GM18502 (cell line): ENCODE results near the gene HTR3B.
"Not testable (repeated sequence)": the region's sequence is repeated elsewhere in the genome, so short reads cannot be mapped to it uniquely, and the experiment has no call there.

Source experiments
- ATAC-seq: cut with Tn5 transposase; IDR thresholded peaks from one replicate; pipeline ENCODE4 v1.9.1; 2021; ENCODE audit warnings: mild to moderate bottlenecking; ENCODE audit not compliant: unreplicated experiment, poor library complexity

Gene HTR3B, protein sequence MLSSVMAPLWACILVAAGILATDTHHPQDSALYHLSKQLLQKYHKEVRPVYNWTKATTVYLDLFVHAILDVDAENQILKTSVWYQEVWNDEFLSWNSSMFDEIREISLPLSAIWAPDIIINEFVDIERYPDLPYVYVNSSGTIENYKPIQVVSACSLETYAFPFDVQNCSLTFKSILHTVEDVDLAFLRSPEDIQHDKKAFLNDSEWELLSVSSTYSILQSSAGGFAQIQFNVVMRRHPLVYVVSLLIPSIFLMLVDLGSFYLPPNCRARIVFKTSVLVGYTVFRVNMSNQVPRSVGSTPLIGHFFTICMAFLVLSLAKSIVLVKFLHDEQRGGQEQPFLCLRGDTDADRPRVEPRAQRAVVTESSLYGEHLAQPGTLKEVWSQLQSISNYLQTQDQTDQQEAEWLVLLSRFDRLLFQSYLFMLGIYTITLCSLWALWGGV

DNA sequence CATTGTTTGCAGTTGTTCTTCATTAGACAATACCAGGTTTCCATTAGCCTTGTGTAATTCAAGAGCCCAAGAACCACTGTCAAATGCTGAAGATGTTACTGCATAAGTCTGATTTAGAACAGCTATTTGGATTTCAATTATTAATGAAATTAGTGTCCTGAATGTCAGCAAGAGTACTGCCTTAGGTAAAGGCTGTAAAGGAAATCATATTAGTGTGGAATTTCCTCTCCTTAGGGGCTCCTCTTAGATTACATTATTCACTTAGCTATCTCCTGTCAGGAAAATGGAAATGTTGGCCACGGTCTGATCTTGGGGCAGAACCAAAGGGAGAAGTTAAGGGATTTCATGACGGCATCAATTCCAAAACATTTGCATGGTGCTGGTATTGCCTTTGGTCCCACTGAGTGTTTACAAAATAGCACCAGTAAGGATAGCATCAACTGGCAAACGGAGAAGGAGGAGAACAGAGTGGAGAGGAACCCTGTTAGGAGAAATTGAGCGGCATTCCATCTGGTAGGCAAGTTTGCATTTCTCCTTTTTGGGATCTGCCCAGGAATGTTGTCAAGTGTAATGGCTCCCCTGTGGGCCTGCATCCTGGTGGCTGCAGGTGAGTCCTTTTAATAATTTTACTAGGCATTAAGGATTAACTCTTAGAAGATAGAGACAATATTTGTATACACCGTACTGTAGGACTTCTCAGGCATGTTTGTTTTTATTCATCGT, at the start of gene HTR3B:
Gene HTR3B (plus strand): TSS at position 418 of the 723 bp plus-strand sequence. CDS start 138 bp downstream, at position 556.
- no peak for ATAC-seq

DNA sequence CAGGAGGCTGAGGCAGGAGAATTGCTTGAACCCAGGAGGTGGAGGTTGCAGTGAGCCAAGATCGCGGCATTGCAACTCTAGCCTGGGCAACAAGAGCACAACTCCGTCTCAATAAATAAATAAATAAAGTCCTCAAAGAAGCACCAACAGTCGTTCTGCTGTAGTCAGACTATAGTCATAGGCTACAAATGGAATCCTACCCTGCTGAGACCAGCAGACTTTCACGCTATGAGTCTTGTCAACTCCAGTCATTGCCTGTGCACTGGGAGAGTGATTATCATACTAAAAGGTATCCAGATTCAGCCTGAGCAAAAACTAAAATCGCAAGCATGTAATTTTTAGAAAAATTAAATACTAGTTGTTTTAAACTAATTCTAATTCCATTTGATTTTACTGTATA, 48.8 kb upstream of the HTR3B start:
- no peak for ATAC-seq

DNA sequence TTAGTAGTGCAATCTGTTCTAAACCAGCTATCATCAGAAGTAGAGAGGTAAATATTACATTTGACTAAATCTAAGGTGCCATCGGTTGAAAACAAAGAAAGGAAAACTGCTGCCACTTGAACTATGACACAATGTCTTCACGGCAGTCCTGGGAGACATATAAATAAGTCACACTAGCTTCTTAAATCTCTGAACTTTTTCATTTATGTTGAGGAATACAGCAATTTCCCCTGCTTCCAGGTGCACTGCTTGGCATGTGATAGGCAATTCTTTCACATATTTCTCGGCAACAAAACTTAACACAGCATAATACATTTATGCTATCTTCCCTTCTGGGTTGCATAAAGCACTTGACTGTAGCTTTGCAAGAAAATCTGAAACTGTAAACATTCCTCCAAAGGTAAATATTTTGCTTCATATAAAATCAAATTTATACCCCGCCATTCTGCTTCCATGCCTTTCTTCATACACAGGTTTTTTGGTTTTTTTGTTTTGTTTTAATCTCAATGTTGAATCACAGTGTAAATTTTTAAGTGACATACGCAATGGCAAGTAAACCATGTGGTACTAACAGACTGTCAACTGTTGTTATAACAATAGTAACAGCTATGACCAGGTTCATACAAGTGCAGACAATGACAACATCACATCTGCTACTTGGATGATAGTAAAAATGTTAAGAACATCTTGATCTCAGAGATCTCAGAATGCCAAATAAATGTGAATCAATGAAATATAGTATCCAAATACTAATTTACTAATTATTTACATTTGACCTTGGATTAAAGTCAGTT, 47.4 kb upstream of the HTR3B start:
- no peak for ATAC-seq

DNA sequence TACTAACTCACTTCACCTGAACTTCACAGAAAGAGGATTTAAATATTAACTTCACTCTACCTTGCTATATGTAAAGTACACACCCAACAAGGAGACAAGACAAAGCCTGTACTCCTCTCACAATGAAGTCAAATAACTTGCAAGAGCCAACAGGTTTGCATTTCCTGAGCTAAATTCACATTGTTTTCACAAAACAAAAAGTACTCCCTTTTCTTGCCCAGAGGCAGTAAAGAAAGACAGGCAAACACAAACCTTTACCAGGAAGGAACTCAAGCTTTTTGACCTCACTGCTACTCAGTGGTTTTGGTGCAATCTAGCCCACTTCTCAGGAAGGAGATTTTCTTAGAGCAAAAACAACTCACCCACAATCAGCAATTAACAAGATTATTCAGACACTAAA, 44.9 kb upstream of the HTR3B start:
- no peak for ATAC-seq

DNA sequence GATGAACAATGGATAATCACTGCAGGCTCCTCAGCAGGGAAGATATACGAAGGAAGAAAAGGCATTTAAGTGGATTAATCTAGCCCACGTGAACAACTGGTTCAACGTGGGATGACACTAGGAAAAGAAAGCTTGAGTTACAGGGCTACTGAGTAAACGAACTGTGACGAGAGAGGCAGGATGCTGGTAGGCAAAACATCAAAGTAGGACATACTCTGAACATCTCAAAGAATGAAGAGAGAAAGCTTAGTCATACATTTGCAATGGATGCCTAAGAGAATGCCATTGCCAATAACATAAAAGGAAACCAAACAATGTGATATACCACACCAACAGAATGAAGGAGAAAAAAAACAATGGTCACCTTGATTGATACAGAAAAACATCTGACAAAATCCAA, 42.2 kb upstream of the HTR3B start:
- no peak for ATAC-seq

DNA sequence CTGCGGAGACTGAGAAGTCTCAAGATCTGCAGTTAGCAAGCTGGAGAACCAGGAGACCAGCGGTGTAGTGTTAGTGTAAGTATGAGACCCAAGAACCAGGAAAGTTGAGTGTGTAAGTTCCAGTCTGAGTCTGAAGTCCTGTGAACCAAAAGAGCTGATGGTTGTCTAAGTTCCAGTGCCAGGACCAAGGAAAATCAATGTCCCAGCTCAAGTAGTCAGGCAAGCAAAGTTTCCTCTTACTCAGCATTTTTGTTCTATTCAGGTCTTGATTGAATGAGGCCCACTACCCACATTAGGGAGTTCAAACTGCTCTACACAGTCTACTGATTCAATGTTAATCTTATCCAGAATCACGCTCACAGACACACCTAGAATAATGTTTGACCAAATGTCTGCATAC, 40.2 kb upstream of the HTR3B start:
- no peak for ATAC-seq

DNA sequence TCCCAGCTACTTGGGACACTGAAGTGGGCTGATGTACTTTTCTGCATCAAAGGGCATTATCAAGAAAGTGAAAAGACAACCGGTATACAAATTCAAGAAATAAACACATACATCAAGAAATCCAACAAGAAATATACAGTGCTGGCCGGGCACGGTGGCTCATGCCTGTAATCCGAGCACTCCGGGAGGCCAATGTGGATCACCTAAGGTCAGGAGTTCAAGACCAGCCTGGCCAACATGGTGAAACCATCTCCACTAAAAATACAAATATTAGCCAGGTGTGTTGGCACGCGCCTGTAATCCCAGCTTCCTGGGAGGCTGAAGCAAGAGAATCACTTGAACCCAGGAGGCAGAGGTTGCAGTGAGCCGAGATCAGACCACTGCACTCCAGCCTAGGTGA, 38.7 kb upstream of the HTR3B start:
- ATAC-seq: no peak

DNA sequence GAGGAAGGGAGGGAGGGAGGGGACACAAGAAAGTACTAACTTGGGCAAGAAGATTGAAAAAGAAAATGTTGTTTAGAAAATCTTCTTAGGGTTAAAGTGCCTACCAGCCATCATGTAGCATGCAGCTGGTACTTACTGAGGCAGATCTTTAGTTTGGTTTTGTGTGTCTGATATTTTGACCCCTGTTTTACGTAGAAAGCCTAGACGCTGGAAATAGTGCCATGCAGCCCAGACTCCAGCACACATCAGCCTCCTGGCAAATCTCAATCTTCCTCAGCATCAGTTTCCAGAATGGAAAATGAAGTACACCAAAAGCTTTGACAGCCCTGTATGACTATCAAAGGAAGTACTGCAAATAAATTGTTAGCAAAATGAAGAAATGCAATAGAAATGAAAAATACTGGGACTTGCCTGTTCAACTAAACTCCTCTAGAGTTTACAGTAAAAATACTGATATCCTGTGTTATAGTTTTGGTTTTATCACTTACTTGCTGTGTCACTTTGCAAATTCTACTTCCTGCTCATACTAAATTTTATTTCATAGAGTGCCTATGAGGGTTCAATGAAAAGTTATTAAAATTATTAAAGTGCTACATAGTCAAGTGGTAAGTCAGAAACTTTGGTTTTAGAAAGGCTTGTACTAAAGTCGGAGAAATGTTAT, 36.6 kb upstream of the HTR3B start:
- no peak for ATAC-seq

DNA sequence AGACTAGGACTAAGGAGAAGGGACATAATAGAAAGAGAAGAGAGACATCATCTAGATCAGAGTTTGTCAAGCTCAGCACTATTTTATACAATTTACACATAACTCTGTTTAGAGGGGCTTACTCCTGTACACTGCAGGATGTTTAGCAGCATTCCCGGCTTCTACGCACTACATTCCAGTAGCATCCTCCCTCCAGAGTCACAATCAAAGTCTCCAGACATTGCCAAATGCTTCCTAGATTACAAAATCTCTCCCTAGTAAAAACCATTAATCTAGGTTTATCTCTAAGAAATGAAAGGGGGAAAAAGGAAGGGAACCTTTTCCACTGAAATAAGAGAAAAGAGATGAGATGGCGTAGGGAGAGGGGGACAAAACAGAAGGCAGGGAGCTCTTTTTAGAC, 33.3 kb upstream of the HTR3B start:
- ATAC-seq: no peak

DNA sequence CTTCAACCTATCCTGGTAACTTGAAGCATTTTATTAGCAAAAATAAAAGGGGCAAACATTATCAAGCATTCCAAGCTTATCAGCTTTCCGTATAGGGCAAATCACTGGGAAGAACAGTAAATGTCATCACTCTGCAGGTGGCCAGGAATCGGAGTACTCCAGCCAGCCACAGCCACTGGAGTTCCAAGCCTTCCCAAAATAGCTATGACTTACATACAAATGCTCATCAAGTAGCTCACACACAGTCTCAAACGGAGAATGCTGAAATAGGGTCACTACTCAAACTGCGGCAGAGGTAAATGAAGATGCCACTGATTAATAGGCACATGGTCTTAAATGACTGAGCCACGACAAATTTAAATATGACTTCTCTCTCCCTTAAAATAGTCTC, 31.4 kb upstream of the HTR3B start:
- no peak for ATAC-seq

DNA sequence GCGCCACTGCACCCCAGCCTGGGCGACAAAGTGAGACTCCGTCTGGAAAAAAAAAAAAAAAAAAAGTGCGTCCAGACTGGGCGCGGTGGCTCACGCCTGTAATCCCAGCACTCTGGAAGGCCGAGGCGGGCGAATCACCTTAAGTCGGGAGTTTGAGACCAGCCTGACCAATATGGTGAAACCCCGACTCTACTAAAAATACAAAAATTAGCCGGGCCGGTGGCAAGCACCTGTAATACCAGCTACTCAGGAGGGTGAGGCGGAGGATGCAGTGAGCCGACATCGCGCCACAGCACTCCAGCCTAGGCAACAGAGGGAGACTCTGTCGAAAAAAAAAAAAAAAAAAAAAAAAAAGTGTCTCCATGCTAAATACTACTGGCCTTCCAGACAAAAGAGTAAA, 30.5 kb upstream of the HTR3B start:
- ATAC-seq: no peak

DNA sequence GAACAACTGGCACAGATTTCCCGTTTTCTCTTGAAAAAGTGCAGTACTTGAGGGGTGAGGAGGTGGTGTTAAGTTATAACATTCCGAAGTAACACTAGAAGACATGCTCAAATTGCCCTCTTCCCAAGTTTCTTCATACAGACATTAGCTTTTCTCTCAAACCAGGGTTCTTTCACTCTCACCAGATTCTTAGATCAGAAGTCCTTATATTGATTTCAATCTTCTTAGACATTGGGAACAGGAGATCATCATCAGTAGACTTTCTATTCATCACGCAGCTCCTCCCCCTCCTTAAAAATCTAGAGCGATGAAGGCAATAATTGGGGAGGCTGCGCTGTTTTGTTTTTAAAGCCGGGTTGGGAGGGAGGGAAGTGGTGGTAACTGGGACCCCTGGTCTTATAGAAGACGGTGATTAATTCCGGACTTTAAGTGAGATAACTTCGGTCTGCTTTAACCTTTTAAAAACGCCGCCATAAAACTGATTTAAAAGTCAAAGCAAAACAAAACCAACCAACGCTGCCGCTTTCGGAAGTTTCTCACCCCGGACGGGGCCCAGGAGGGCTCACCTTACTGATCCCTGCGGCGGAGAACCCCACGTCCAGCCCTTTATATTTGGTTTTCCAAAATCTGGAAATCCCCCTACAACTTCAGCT, 29.9 kb upstream of the HTR3B start:
- peak; percentile 45 for ATAC-seq

DNA sequence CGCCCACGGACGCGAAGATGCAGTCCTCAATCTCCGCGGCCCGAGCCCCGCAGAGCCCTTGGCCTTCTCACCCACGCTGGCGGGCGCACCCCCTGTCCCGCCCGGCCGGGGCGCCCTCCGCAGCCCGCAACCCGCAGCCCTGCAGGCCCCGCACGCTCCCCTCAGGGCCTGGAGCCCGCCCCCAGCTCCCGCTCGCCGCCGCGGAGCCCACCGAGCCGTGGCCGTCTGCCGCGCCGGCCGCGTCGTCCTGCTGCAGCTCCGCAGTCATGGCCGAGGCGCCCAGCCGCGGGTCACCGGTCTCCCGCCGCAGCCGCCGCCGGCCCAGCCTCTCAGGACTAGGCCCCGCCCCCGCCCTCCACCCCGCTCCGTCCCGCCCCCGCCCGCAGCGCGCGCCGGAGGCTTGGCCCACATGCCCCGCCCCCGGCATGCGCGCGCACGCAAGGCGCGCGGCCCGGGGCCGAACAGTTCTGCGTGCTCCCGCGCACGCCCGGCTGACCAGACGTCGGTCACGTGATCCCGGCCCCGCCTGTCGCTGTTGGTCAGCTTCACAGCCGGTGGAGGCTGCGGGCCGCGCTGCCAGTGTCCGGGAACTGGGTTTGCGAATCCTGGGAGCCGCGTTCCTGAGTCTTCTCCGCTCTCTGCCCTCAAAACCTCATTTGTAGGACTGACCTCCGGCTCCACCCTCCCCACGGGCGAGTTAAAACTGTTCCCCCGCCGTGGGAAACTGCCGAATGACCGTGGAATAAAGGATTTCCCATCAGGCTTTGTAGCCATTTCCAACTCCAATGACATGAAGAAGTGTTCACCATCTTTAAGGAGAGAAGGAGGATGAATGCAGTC, 29.1 kb upstream of the HTR3B start, which contains the start of gene USP28:
Gene USP28 (minus strand): TSS at position 339 of the 840 bp plus-strand sequence. CDS start 71 bp downstream, at position 268.
- peak; percentile 84 for ATAC-seq

DNA sequence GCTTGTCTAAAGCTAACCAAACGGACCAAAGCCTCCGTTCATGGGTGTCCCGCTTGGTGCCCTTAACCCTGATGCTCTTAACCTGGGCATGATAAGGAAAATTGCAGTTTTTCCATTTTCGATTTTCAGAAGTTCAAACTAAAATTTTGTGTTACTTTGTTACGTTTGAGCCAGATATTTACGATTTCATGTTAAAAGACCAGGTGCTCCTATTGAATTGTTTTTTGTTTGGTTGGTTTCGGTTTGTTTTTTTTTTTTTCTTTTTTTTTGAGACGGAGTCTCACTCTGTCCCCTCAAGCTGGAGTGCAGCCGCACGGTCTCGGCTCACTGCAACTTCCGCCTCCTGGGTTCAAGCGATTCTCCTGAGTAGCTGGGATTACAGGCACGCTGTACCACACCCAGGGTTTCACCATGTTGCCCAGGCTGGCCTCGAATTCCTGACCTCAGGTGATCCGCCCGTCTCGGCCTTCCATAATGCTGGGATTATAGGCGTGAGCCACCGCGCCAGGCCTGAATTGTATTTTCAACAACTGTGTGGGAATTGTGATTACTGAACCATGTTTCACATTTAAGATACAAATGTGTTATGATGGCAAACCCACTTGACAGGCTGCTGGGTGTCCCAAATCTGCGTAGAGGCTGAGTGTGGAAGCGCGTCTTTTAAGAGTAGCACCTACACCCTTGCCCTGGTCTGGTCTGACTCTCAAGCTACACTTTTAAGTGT, 28.4 kb upstream of the HTR3B start:
- ATAC-seq: no peak

DNA sequence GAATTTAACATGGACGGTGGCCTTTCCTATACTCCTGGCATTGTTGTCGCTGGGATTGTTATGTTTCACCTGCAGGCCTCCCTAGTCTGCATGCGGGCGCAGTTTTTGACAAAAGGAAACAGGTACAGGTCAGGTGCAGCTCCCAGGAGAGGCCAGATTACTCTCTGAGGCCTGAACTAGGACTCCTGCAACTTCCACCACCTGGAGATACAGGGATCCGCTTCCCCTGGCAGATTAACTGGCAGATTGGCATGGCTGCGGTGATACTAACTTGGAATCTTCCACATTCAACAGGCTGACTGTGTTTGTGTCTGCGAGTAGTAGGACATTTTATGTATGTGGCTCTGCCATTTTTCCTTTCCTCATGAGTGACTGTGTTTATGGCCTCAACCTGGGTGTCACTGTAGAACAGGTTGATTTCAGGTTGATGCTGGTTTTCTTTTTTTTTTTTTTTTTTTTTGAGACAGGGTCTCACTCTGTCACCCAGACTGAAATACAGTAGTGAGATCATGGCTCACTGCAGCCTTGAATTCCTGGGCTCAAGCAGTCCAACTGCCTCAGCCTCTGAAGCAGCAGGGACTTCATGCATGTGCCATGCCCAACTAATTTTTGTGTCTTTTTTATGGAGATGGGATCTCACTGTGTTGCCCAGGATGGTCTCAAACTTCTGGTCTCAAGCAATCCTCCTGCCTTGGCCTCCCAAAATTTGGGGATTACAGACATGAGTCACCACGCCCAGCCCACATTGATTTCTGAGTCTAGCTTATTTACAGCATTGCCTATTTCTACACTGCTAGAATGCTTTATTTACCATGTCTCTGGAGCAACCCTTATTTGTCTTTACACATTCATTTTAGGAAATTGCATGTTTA, 27.6 kb upstream of the HTR3B start:
- ATAC-seq: no peak

DNA sequence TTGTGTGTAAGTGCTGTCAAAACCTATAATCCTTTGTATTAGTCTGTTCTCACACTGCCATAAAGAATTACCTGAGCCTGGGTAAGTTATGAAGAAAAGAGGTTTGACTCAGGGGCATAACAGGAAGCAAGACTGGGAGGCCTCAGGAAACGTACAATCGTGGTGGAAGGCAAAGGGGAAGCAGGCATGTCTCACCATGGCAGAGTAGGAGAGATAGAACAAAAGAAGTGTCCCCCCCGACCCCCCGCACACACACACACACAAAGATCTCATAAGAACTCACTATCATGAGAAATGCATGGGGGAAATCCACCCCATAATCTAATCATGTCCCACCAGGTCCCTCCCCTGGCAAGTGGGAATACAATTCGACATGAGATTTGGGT, 26.9 kb upstream of the HTR3B start:
- ATAC-seq: no peak

DNA sequence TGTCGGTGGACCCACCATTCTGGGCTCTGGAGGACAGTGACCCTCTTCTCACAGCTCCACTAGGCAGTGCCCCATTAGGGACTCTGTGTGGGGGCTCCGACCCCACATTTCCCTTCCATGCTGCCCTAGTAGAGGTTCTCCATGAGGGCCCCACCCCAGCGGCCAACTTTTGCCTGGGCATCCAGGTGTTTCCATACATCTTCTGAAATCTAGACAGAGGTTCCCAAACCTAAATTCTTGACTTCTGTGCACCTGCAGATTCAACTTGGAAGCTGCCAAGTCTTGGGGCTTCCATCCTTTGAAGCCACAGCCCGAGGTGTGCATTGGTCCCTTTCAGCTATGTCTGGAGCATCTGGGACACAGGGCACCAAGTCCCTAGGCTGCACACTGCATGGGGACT, 25.1 kb upstream of the HTR3B start:
- ATAC-seq: not testable (repeated sequence)
